Stimulated activated CD4-positive, alpha-beta T cell treated with anti-CD3 and anti-CD28 coated beads, Interleukin-4, amount 100 ng/mL, for 1 hour (primary cell): ENCODE data around the gene UGT2B28.
"Not testable (repeated sequence)": the region's sequence is repeated elsewhere in the genome, so short reads cannot be mapped to it uniquely, and the experiment has no call there.

Source experiments
- DNase-seq: peaks from one replicate; pipeline ENCODE4 v3.0.0-alpha.2; 2020

The UGT2B28 gene

DNA sequence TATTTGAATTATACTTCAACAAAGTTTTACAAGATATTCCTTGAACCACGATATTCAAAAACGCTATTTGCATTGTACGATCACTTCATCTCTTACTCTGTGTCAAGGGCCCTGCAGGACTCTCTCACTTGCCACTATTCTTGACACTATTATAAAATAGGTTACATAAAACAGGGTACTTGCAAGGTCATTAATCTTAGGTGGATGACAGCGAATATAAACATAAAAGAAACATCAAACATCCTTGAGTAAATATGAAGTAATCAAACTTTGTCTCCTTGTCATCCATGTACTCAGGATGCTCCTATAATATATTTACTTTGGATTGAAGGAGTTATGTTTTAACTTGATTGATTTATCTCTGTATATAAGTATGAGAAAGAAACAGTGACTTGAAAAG lies at the start of gene UGT2B28:
TSS of gene UGT2B28 (plus strand) at position 395 of the 400 bp plus-strand sequence. CDS start 26 bp downstream, outside the sequence.
- DNase-seq, result not testable (repeated sequence)

DNA sequence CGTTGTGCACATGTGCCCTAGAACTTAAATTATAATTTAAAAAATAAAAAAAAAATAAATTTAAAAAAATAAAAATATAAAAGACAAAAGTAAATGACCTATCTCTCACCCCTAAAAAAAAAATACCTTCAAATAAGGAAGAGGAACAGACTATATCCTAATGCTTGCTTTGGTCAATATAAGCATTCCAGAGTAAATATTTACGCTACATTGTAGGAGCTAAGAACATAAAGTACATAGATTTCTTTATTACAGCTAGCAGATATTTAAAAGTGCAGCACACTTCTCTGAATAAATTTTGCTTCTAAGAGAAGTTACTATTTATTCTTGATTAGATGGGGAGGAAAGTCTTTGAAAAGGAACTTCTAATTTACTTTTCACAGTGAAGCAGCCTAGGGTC lies 41.2 kb upstream of the UGT2B28 start:
- no peak for DNase-seq

DNA sequence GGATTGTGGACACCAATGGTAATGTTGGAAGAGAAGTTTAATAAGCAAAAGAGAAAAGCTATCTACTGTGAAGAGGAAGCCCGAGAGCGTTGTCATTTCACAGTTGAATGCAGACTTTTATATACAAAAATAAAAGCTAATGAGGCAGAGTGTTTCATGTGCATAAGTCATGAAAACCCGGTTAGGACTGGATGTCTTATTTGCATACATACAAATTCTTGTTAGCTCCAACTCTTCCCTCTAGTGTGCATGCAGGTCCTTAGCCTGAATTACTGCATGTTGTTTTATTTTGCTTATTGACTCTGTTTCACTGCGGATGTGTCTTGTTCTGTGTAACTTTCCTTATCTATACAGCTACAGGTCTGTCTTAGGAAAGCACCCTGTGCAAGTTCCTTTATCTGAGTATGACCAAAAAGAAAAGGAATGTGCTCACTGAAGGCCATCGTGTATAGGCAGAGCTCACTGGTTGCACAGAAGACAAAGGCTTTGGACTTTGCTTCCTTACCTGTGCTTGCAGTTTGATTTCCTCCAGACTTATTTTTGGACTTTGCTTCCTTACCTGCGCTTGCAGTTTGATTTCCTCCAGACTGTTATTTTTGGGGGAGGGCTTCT lies 40.6 kb upstream of the UGT2B28 start:
- no peak for DNase-seq

DNA sequence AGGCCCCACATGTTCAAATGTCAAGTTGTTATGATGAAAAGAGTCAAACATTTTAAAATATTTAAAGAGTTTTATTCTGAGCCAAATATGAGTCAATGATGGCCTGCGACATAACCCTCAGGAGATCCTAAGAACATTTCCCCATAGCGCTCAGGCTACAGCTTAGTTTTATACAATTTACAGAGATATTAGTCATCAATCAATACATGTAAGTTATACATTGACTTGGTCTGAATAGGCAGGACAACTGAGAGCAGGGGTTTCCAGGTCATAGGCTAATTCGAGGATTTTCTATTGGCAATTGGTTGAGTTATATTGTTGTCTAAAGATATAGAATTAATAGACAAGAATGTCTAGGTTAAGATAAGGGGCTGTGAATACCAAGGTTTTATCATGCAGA lies 39.5 kb upstream of the UGT2B28 start:
- not testable (repeated sequence) for DNase-seq

DNA sequence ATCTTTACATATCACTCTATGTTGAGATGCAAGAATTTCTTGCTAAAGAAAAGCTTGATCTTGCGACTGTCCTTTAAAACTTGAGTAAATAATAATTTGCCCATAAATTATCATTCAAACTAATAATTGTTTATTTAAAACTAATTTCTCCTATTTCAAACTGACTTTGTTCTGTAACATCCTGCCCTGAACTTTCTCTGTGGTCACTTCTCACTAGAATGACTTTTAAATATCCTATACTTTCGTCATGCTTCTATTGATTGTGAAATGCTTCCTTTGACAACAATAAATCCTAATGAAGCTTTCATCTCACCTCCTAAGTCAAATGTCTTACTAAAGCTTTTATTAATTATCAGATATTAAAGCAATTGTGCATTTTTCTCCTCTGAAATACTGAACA lies 38.5 kb upstream of the UGT2B28 start:
- DNase-seq, result not testable (repeated sequence)

DNA sequence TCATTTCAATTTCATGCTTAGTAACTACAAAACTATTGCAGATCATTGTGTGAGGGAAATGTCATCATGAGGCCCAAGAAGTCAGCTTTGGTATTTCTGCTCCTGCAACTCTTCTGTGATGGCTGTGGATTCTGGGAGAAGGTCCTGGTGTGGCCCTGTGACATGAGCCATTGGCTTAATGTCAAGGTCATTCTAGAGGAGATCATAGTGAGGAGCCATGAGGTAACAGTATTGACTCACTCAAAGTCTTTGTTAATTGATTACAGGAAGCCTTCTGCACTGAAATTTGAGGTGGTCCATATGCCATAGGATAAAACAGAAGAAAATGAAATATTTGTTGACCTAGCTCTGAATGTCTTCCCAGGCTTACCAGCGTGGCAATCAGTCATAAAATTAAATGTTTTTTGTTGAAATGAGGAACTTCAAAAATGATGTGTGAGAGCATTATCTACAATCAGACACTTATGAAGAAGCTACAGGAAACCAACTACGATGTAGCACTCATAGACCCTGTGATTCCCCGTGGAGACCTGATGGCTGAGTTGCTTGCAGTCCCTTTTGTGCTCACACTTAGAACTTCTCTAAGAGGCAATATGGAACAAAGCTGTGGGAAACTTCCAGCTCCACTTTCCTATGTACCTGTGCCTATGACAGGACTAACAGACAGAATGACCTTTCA lies 37.6 kb upstream of the UGT2B28 start:
- not testable (repeated sequence) for DNase-seq

DNA sequence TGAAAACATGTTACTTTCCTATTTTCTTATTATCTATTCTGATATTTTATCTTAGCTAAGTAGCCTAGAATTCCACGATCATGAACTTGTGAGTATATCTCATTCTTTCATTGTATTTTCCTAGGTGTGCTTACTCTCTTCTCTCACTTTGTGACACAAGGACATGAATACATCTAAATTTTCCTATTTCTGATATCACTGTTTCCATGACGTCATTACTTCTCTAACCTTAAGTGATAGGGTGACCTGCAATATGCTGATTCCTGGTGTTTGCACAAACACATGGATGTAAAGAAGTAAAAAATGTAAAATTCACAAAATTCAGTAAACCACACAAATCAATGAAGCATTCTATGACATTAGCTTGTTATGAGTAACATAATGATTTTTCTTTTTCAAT lies 29.4 kb upstream of the UGT2B28 start:
- DNase-seq, result not testable (repeated sequence)

DNA sequence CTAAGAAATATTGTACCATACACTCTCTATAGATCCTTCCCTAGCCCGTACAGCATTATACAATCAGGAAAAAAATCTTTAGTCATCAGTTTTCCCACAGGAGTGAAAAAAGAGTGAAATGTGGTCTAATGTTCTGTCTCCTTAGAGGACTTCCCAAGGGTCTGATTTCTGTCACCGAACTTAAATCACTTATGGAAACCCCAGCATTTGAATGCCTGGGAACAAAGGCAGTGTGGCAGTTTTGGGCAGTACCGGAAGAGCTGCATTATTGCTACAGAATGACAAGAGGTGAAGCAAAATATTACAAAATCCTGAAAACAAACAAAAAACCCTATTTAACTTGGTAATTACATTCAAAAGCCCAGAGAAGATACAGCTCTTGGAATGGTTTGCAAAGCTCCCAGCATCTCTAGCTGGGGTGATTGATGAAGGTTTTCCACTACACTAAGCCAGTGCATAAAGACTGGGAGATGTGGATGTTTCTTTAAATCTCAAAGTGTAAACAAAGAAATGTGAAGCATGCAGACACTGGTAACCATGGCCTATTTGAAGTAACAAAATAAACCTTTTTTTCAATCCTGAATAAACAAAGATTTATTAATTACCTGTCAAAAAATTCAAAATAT lies 27.0 kb upstream of the UGT2B28 start:
- not testable (repeated sequence) for DNase-seq

DNA sequence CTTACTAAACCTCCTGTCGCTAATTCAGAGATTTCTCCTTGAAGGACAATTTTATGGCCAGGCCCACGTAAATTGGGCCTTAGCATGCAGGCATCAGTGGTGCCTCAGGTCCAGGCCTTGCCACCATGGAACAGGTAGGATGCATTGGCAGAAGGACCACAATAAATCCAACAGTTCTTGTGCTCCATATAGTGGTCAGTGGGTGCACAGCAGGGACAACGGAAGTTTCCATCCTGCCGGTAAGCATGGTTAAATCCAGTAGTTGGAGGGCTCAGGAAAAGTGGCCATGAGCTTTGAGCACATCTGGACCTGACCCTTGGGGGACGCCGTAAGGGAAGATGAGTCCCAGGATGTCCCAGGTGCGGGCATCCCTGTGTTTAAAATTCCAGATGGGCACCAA lies 11.7 kb upstream of the UGT2B28 start:
- DNase-seq, result not testable (repeated sequence)

DNA sequence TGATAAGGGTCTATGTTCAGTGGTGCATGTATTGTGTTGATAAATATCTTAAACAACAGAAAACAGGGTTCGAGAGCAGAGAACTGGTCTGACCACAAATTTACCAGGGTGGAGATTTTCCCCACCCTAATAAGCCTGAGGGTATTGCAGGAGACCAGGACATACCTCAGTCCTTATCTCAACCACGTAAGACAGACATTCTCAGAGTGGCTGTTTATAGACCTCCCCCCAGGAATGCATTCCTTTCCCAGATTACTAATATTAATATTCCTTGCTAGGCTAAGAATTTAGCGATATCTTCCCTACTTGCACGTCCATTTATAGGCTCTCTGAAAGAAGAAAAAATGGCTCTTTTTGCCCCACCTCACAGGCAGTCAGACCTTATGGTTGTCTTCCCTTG lies 16.1 kb downstream of the UGT2B28 start:
- DNase-seq, result not testable (repeated sequence)

DNA sequence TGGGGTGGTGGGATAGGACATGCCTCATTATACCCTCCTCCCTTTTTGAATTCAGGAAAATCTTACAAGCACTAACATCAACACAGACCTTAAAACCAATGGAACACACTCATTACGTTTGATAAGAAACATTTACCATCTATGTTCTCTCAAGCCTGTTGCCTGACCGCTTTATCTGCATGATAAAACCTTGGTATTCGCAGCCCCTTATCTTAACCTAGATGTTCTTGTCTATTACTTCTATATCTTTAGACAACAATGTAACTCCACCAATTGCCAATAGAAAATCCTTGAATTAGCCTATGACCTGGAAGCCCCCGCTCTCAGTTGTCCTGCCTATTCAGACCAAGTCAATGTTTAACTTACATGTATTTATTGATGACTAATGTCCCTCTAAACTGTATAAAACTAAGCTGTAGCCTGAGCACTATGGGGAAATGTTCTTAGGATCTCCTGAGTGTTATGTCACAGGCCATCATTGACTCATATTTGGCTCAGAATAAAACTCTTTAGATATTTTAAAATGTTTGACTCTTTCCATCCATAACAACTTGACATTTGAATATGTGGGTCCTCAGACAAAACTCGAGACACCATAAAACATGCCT lies 28.3 kb downstream of the UGT2B28 start:
- DNase-seq, result not testable (repeated sequence)

DNA sequence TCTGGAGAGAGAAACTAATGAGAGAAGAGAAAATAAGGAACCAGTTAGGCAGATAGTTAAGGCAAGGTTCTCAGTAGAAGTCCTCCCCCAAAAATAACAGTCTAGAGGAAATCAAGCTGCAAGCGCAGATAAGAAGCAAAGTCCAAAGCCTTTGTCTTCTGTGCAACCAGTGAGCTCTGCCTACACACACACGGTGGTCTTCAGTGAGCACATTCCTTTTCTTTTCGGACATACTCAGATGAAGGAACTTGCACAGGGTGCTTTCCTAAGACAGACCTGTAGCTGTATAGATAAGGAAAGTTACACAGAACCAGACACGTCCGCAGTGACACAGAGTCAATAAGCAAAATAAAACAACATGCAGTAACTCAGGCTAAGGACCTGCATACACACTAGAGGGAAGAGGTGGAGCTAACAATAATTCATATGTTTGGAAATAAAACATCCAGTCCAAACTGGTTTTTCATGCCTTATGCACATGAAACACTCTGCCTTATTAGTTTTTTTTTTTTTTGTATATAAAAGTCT lies 29.3 kb downstream of the UGT2B28 start:
- not testable (repeated sequence) for DNase-seq

DNA sequence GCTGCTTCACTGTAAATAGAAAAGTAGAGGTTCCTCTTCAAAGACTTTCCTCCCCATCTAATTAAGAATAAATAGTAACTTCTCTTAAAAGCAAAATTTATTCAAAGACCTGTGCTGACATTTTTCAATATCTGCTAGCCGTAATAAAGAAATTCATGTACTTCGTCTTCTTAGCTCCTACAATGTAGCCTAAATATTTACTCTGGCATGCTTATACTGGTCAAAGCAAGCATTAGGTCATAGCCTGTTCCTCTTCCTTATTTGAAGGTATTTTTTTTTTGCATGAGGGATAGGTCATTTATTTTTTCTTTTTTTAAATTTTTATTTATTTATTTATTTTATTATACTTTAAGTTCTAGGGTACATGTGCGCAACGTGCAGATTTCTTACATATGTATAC lies 30.0 kb downstream of the UGT2B28 start:
- not testable (repeated sequence) for DNase-seq

DNA sequence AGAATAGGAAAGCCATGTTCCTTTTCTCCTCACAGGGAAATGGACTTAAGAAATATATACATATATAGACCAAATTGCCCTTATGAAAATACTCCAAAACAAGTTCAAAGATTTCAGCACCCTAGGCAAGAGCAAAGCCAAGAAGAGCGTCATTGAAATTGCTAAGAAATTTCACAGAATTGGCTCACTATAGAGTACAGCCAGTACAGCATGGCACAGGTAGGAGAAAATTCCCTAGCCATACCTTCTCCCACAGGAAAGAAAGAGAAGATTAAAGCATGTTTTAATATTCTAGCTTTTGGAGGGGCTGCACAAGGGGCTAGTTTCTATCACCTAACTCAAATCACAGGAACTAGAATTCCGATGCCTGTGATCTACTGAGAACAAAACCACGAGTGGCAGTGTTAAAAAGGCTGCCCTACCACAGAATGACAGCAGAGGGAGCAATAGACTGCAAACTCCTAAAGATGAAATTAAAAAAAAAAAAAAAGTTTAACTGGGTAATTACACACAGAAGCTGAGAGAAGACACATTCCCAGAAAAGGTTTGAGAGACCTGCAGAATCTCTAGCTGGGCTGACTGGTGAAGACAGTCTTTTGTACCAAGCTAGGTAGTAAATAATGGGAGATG lies 37.5 kb downstream of the UGT2B28 start:
- DNase-seq, result not testable (repeated sequence)

DNA sequence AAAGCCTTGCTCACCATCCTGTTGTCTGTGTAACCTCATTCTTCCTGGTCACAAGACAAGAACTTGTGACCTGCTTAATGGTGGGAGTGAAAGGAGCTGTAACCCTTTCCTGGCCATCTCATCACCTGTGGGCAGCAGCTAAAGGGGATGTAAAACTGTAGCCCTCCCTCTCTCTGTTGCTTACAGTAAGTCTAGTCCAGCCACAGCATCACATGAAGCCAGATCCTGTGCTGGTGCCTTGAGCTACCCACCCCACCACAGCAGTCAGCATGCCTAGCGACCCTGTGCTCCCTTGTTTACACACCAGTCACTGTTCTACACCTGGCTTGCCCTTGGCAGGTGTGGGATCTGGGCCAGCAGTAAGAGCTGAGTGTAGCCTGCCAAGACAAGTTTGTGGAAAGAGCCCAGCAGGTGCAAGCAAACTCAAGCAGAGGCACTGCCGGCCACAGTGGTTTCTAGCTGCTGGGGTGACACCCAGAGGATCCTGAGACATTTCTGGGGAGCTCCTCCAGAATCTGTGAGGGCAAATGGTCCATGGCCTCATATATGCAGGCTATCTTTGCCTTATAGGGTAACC lies 41.0 kb downstream of the UGT2B28 start:
- DNase-seq, result no peak

DNA sequence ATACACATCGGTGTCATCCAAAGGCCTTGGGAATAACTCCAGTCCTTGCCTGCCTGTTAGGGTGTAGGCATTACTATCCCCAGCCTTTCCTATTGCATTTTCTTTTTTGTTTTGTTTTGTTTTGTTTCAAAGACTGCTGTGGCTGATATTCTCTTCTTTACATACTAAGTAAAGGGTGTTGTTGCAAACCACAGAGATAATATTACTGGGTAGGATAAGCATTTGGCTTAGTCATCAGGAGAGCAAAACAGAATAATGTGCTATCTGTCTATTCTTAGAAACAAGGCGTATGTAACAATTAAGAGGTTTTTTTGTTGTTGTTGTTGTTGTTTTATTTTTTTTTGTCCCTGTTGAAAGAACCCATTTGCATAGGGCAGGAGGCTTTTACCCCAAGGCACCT lies 41.8 kb downstream of the UGT2B28 start:
- DNase-seq, result no peak

DNA sequence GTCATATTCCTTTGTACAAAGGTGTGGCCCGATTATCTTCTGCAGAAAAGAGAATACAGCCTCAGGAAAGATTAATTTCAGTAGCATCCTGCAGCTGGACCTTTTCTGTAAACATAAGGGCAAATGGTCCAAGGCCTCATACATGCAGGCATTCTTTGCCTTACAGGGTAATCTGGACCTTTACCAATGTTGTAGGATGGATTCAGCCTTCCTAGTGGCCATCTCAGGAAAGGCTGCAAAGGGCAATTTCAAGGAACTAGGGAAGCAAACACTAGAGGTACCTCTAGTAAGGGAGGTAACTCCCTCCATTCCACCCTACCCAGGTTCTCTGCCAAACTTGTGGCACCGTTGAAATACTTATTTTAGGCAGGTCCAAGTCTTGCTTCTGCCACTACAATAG lies 43.0 kb downstream of the UGT2B28 start:
- DNase-seq, result no peak

DNA sequence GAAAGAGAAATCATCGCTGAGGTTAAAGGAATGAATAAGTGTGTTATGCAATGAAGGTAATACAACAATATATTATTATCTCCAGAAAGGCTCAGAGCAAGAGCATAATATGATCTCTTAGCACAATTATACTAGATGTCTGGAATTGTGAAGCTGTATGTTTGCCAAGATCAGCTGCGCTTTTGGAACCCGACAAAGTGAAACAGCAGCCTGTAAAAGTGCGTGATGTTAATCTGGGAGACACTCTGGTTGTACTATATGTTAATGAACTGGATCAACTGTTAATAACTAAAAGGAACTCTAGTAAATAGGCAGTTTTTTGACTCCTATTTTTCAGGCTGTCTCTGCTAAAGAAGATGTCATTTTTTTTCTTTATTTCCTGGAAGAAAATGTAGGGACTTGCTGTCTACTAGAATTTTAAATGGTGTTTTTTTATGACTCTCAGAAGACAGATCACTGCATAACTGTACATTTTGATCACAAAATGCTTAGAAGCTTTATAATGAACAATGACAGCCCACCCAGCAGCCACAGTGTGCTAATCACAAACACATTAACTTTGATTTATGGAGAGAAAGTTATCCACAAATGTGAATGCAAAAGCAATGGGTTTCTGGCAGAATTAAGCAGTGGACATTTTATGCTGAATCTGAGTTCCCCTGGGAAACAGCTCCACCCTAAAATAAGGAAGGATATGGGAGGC lies 50.2 kb downstream of the UGT2B28 start:
- no peak for DNase-seq

DNA sequence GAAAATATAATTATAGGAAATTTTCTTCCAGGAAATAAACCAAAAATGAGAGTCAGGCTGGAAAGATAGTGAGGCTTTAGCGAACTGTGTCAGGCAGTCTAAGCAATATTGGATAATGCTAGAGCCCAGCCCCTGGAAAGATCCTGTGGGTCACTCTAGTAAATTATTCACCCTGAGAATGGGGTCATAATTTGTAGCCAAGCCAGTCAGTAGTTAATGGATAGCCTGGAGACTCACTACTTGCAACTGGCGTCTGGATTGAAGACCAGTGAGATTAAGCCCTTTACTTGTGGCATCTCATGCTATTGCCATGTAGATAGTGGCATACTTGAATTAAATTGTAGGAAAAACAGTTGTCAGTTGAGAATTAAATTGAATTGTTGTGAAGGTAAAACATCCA lies 51.0 kb downstream of the UGT2B28 start:
- DNase-seq, result not testable (repeated sequence)

DNA sequence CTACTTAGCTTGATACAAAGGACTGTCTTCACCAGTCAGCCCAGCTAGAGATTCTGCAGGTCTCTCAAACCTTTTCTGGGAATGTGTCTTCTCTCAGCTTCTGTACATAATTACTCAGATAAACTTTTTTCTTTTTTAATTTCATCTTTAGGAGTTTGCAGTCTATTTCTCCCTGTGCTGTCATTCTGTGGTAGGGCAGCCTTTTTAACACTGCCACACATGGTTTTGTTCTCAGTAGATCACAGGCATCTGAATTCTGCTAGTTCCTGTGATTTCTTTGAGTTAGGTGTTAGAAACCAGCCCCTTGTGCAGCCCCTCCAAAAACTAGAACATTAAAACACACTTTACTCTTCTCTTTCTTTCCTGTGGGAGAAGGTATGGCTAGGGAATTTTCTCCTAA lies 55.2 kb downstream of the UGT2B28 start:
- not testable (repeated sequence) for DNase-seq

DNA sequence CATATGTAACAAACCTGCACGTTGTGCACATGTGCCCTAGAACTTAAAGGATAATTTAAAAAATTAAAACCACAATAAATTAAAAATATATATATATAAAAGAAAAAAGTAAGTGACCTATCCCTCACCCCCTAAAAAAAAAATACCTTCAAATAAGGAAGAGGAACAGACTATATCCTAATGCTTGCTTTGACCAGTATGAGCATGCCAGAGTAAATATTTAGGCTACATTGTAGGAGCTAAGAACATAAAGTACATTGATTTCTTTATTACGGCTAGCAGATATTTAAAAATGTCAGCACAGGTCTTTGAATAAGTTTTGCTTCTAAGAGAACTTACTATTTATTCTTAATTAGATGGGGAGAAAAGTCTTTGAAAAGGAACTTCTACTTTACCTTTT lies 62.8 kb downstream of the UGT2B28 start:
- DNase-seq, result not testable (repeated sequence)
